ENCODE measurements around the gene ADCY5. TPM values are rescaled to one million over a fixed set of nuclear protein-coding genes. Genes with fewer than 3 reads are reported as not detected.

The ADCY5 gene
- total and polyA plus RNA-seq, 2 donors (not counting 1 experiment from before 2014, with no cell fraction given): not detected

DNA sequence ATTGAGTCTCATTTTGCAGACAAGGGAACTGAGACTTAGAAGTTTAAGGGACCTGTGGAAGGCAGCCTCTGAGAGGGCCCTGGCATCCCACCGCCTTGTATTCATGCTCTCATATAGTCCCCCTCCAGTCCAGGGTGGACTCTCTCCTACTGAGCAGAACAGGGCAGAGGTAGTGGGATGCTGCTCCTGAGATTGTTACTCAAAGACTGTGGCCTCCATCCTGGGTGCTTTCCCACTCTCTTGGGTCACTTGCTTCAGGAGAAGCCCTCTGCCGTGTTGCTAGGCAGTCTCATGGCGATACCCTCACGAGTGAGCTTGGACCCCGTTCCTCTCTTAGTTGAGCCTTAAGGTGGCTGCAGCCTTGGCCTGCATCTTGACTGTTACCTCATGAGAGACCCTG is 22.2 kb upstream of the ADCY5 start:
- no peak overlapping the region for H3K27ac ChIP-seq (ENCODE audit: low read length in 2 of 2)
- CTCF ChIA-PET: no interaction called here
- no peak for TF ChIP-seq EZH2 (IDR thresholded peaks at IDR 0.05; ENCODE audit: borderline replicate concordance, insufficient read depth, low read depth, low read length, poor library complexity, severe bottlenecking)
- TF ChIP-seq, protein P1, sequence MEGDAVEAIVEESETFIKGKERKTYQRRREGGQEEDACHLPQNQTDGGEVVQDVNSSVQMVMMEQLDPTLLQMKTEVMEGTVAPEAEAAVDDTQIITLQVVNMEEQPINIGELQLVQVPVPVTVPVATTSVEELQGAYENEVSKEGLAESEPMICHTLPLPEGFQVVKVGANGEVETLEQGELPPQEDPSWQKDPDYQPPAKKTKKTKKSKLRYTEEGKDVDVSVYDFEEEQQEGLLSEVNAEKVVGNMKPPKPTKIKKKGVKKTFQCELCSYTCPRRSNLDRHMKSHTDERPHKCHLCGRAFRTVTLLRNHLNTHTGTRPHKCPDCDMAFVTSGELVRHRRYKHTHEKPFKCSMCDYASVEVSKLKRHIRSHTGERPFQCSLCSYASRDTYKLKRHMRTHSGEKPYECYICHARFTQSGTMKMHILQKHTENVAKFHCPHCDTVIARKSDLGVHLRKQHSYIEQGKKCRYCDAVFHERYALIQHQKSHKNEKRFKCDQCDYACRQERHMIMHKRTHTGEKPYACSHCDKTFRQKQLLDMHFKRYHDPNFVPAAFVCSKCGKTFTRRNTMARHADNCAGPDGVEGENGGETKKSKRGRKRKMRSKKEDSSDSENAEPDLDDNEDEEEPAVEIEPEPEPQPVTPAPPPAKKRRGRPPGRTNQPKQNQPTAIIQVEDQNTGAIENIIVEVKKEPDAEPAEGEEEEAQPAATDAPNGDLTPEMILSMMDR (IDR thresholded peaks at IDR 0.05): no peak

DNA sequence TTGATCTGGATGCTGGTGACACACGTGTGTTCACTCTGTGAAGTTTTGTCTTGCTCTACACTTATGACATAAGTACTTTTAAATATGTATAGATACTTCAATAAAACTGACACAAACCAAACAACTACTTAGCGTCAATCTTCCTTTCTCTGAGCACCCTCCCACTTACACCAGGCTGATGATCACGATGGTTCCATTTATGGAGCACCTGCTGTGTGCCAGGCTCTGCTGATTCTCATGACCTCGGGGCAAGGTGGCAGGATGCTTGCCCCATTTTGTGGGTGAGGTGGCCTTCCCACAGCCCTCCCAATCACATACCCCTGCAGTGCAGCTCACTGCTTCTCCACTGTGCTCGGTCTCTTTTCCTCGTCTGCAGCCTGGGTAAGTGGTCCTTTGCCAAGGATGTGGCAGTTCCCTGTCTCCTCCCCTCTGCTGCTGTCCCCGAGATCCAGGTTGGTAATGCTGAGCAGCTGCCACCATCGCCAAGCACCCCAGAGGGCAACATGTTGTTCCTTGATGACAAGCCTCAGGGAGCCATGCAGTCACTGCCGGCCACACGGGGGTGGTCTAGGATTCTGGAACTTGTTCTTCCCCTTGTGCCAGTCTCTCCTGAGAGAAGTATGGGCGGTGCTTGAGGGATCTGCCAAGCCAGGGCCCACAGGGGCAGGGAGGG is 20.6 kb upstream of the ADCY5 start:
- H3K9ac ChIP-seq (ENCODE audit: low read length): no peak overlapping the region
- no peaks in the 10 kb centered on the region for H3K79me2 ChIP-seq (ENCODE audit: control insufficient read depth, insufficient read depth, low read length)
- no peak overlapping the region for H3K4me3 ChIP-seq (ENCODE audit: control extremely low read depth in 1 of 5, extremely low read depth in 1 of 5, insufficient read depth in 1 of 5, low read depth in 2 of 5, low read length in 4 of 5)
- no peak for ATAC-seq (ENCODE audit: low read depth)
- TF ChIP-seq, protein P1 (IDR thresholded peaks at IDR 0.05): no peak
- no peak for TF ChIP-seq EZH2 (IDR thresholded peaks at IDR 0.05; ENCODE audit: borderline replicate concordance, insufficient read depth, low read depth, low read length, poor library complexity, severe bottlenecking)
- H3K27ac Mint-ChIP-seq: no peak overlapping the region
- no peaks in the 10 kb centered on the region for H4K20me1 ChIP-seq (ENCODE audit: control insufficient read depth, insufficient read depth, low read length, poor library complexity, severe bottlenecking)
- peaks cover 0 to 5% (median 0%) of the 10 kb centered on the region in 3 donors for H3K9me3 ChIP-seq (ENCODE audit: control extremely low read depth in 1 of 3, control insufficient read depth in 2 of 3, insufficient read depth in 1 of 3, low read length in 2 of 3)
- CTCF ChIA-PET: no interaction called here
- no peaks in the 10 kb centered on the region for H3K36me3 ChIP-seq (replicated peaks in 1 of 2; ENCODE audit: control extremely low read depth in 1 of 2, control insufficient read depth in 1 of 2, extremely low read depth in 1 of 2, insufficient read depth in 2 of 2, low read length in 1 of 2)
- 87% methylated on average over 9 of the region's 11 CpGs for WGBS (ENCODE audit: insufficient coverage)
- no peak for DNase-seq
- POLR2A ChIA-PET: no interaction called here
- no peaks in the 10 kb centered on the region for H3K4me1 ChIP-seq (ENCODE audit: control insufficient read depth in 2 of 2, insufficient read depth in 2 of 2, low read length in 2 of 2)
- H3K27ac ChIP-seq (ENCODE audit: low read length in 2 of 2): no peak overlapping the region
- H3K4me2 ChIP-seq (replicated peaks; ENCODE audit: low read depth, low read length, poor library complexity, severe bottlenecking): no peak overlapping the region
- H3K27me3 ChIP-seq (replicated peaks in 1 of 4; ENCODE audit: control extremely low read depth in 1 of 4, control insufficient read depth in 3 of 4, insufficient read depth in 4 of 4, low read length in 3 of 4): no peaks in the 10 kb centered on the region
- no peak overlapping the region for H2AFZ ChIP-seq (ENCODE audit: insufficient read depth, low read depth, low read length, poor library complexity, severe bottlenecking)
- H3K9me3 Mint-ChIP-seq (ENCODE audit: insufficient read depth): no peaks in the 10 kb centered on the region
- no peak overlapping the region for H3K4me3 Mint-ChIP-seq
- intact Hi-C loops (cut with micrococcal nuclease): no loop called here
- H3K27me3 Mint-ChIP-seq: peaks cover 22% of the 10 kb centered on the region
- no peaks in the 10 kb centered on the region for H3K4me1 Mint-ChIP-seq

More for the DNA sequence above, 22.2 kb upstream of the ADCY5 start:
- Histone ChIP-seq H3K4me2 (replicated peaks; ENCODE audit: low read depth, low read length, poor library complexity, severe bottlenecking) (no peak overlapping the region), H3K4me1 (ENCODE audit: control insufficient read depth in 2 of 2, insufficient read depth in 2 of 2, low read length in 2 of 2) (no peaks in the 10 kb centered on the region), H4K20me1 (ENCODE audit: control insufficient read depth, insufficient read depth, low read length, poor library complexity, severe bottlenecking) (no peaks in the 10 kb centered on the region), H3K9ac (ENCODE audit: low read length) (no peak overlapping the region), H3K27me3 (replicated peaks in 1 of 4; ENCODE audit: control extremely low read depth in 1 of 4, control insufficient read depth in 3 of 4, insufficient read depth in 4 of 4, low read length in 3 of 4) (peaks cover 0 to 3% (median 0%) of the 10 kb centered on the region in 4 experiments), H3K36me3 (replicated peaks in 1 of 2; ENCODE audit: control extremely low read depth in 1 of 2, control insufficient read depth in 1 of 2, extremely low read depth in 1 of 2, insufficient read depth in 2 of 2, low read length in 1 of 2) (no peaks in the 10 kb centered on the region), H3K79me2 (ENCODE audit: control insufficient read depth, insufficient read depth, low read length) (no peaks in the 10 kb centered on the region), H3K9me3 (ENCODE audit: control extremely low read depth in 1 of 3, control insufficient read depth in 2 of 3, insufficient read depth in 1 of 3, low read length in 2 of 3) (peaks cover 0 to 5% (median 0%) of the 10 kb centered on the region in 3 donors), H3K4me3 (ENCODE audit: control extremely low read depth in 1 of 5, extremely low read depth in 1 of 5, insufficient read depth in 1 of 5, low read depth in 2 of 5, low read length in 4 of 5) (no peak overlapping the region), H2AFZ (ENCODE audit: insufficient read depth, low read depth, low read length, poor library complexity, severe bottlenecking) (no peak overlapping the region)
- WGBS (ENCODE audit: insufficient coverage): 91% methylated on average over 4 of the region's 5 CpGs
- ATAC-seq (ENCODE audit: low read depth): no peak
- Mint-ChIP-seq H3K27ac (no peak overlapping the region), H3K9me3 (ENCODE audit: insufficient read depth) (no peaks in the 10 kb centered on the region), H3K27me3 (peaks cover 23% of the 10 kb centered on the region), H3K4me1 (no peaks in the 10 kb centered on the region), H3K4me3 (no peak overlapping the region)
- DNase-seq: no peak
- POLR2A ChIA-PET: no interaction called here
- intact Hi-C loops (cut with micrococcal nuclease): no loop called here
